Measurements from ENCODE around the gene UVSSA.

The UVSSA gene

DNA sequence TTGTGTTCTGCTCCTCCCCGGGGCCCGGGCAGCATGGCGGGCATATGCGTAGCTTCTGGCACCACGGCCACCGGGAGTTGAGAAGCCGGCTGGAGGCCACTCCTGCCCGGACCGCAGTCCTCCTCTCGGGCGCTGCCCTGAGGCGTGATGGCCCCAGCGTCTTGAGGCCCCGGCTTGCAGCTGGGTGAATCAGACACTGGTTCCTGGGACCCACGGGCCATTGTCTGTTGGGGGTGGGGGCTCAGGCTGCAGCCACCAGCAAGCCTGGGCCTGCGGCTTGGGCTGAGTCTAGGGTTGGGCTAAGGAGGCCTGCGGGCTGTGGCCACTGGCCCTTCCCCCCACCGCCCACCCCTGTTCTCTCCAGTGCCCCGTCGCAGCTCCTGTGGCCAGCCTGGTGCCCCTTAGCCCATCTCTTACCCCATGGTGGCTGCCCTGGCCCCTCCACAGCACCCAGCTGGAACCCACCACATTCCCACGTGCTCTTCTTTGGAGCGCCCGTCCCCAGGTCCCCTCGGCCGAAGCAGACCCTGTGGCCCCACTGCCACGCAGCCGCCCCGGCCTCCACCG lies 6.7 kb upstream of the UVSSA start:
- TF ChIP-seq, protein P1, sequence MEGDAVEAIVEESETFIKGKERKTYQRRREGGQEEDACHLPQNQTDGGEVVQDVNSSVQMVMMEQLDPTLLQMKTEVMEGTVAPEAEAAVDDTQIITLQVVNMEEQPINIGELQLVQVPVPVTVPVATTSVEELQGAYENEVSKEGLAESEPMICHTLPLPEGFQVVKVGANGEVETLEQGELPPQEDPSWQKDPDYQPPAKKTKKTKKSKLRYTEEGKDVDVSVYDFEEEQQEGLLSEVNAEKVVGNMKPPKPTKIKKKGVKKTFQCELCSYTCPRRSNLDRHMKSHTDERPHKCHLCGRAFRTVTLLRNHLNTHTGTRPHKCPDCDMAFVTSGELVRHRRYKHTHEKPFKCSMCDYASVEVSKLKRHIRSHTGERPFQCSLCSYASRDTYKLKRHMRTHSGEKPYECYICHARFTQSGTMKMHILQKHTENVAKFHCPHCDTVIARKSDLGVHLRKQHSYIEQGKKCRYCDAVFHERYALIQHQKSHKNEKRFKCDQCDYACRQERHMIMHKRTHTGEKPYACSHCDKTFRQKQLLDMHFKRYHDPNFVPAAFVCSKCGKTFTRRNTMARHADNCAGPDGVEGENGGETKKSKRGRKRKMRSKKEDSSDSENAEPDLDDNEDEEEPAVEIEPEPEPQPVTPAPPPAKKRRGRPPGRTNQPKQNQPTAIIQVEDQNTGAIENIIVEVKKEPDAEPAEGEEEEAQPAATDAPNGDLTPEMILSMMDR (IDR thresholded peaks at IDR 0.05; ENCODE audit: insufficient read depth, low read depth, low read length, missing control alignments) = no peak
- no peak for DNase-seq (ENCODE audit: low read depth)
- no peak overlapping the region for H3K4me3 ChIP-seq (ENCODE audit: low read length)

DNA sequence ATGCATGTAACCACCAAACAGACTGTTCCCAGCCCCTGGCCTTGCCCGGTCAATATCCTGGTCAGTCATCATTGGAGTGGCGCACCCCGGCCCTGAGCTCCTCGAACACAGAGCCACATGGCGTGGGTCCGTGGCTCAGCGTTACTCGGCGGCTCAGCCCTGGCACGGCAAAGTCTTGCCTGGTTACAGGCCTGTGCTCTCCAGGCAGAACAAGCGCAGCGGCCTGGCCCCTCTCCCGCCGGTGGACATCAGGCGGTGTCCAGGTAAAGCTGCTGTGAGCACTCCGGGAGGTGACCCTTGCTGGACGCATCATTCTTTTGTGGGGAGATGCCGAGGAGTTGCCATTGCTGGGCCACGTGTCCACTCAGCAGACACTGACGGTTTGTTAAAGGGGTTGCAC lies 6.1 kb upstream of the UVSSA start:
- TF ChIP-seq, protein P1 (IDR thresholded peaks at IDR 0.05; ENCODE audit: insufficient read depth, low read depth, low read length, missing control alignments) = no peak
- no peak overlapping the region for H3K4me3 ChIP-seq (ENCODE audit: low read length)
- DNase-seq (ENCODE audit: low read depth) = no peak

DNA sequence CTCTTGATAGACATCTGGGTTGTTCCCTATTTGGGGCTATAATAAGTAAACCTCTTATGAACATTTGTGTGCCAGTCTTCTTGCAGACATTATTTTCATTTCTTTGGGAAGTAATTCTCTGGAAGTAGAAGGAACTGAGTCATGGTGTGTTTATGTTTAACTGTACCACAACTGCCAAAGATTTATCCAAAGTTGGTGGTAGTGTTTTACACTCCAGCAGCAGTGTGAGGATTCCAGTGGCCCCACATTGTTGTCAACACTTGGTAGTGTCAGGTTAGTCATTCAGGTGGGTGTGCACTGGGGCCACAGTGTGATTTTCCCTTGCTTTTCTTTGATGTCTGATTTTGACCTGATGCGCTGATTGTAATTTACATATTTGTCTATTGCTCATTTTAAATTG lies 5.0 kb upstream of the UVSSA start:
- TF ChIP-seq, protein P1 (IDR thresholded peaks at IDR 0.05; ENCODE audit: insufficient read depth, low read depth, low read length, missing control alignments) = no peak
- no peak for DNase-seq (ENCODE audit: low read depth)
- H3K4me3 ChIP-seq (ENCODE audit: low read length) = no peak overlapping the region

DNA sequence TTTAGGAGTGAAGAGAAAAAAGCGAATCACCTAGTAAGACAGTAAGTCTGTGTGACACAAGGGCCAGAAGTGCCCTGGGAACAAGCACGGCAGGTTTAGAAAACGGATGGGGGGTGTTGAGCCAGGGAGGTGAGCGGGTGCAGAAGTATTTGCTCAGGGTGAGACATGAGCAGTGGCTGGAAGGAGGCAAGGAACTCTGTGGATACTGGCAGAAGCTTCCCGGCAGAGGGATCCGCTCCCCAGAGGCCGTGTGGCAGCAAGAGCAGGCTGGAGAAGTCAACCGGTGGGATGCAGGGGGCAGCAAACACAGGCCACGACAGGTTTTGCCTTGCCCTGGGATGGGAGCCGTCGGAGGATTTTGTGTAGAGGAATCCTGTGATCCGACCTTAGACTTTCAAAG lies 2.3 kb upstream of the UVSSA start:
- H3K4me3 ChIP-seq (ENCODE audit: low read length) = no peak overlapping the region
- TF ChIP-seq, protein P1 (IDR thresholded peaks at IDR 0.05; ENCODE audit: insufficient read depth, low read depth, low read length, missing control alignments) = no peak
- peak; percentile 52 for DNase-seq (ENCODE audit: low read depth)

DNA sequence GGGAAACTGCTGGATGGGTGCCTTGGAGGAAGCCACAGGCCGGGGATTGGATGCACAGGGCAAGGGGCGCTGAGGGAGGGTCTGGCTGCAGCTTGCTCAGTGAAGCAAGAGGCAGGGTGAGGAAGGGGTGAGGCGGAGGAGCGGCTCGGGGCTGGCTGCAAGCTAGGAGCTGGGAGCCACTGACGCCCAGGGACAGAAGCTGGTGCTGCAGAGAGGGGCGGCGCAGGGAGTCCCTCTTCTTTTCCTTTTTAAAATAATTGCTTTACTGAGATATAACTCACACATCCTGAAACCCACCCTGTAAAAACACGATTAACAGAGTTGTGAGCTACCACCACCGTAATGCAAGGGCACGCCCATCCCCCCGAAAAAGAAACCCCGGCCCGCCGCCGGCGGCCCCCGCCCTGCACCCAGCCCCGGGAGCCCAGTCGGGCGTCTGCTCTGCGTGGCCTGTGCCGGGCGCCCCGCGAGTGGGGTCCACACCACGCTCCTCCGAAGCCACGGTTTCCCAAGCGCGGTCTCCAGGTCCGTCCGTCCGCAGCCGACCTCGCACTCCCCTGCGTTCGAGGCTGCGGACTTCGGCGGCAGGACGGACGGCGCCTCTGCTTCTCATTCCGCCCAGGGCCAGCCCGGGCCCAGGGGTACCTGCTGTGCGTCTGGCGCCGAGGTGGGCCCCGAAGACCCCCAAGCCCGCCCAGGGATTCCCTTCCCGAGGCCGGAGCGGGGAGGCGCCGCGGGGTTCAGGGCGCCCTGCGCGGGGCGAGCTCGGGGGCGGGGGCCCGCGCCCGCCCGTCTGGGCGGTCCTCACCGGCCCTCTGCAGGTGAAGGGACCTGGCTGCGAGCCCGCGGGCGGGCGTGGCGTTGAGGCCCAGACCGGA lies 866 bp upstream of the UVSSA start:
- peak; percentile 54 for DNase-seq (ENCODE audit: low read depth)
- TF ChIP-seq, protein P1 (IDR thresholded peaks at IDR 0.05; ENCODE audit: insufficient read depth, low read depth, low read length, missing control alignments) = peak; percentile 48
- peak overlapping the region; percentile 58 for H3K4me3 ChIP-seq (ENCODE audit: low read length)

DNA sequence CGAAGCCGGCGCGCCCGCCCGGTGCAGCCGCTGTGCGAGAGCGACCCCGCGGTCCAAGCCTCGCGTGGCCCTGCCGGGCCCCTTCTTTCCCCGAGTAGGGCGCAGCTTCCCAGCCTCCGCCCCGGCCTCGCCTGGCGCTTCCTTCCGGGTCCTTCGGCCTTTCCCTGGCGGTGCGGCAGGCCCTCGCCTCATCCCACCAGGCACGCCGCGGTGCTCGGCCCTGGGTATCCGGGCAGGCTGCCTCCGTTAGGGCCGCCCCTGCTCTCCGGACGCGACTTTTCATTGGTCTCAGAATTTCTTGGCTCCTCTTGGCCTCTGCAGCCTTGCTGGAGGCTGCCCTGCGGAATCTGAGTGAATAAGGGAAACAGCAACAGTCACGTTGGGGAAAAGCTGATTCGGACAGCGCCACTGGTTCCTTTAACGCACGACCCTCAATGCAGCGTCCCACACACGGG lies 429 bp downstream of the UVSSA start:
- TF ChIP-seq, protein P1 (IDR thresholded peaks at IDR 0.05; ENCODE audit: insufficient read depth, low read depth, low read length, missing control alignments) = no peak
- H3K4me3 ChIP-seq (ENCODE audit: low read length) = peak overlapping the region; percentile 74
- DNase-seq (ENCODE audit: low read depth) = peak; percentile 68
